Measurements from ENCODE around the gene CORO1A.
"Not testable (repeated sequence)": the region's sequence is repeated elsewhere in the genome, so short reads cannot be mapped to it uniquely, and the experiment has no call there.

The CORO1A gene

DNA sequence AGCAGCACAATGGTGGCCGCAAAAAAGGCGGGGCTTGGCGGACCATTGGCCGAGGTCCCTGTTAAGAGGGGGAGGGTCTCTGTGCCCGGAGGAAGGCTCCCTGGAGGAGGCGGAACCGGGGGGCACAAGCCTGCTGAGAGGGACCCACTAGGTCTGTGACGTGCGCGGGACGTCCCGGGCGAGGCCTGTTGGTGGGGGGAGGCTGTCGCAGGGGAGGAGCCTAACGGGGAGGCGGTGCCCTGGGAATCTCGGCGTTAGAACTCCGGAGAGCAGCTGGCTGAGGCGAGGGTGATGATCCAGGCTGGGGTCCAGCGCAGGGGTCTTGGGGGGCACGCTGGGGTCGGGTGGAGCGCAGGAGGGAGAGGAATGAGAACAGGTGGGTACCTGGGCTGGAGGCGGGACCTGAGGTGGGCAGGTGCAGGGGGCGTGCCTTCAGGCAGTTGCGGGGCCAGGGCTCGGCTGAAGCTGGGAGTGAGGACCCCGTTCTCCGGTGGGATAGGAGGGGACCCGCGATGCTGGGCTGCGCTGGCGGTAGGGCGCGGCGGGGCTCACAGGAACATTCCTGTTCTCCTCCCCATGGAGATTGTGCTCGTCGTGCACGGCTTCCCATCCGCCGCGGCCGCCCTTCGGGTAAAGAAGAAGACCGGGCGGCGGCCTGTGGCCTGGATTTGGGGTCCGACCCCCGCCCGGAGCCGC lies 22.3 kb downstream of the CORO1A start:
- DNase-seq (ENCODE audit: low spot score): not testable (repeated sequence)

DNA sequence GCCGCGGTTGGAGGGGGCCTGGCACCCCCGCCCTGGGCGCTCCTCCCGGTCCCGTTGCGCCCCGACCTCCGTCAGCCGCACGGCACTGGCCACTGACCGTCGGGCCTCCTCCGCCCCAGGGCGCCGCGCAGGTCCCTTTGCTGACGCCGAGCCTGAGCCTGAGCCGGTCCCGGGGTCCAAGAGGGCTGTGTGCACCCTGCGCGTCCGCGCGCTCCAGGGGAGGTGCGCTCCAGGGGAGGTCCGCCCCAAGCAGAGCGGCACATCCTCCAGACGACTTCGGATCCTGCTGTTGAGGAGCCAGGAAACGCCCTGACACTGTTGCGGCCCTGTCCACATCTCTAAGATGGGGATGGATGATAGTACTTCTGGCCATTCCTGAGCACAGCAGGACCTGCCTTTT lies 22.9 kb downstream of the CORO1A start:
- not testable (repeated sequence) for DNase-seq (ENCODE audit: low spot score)

DNA sequence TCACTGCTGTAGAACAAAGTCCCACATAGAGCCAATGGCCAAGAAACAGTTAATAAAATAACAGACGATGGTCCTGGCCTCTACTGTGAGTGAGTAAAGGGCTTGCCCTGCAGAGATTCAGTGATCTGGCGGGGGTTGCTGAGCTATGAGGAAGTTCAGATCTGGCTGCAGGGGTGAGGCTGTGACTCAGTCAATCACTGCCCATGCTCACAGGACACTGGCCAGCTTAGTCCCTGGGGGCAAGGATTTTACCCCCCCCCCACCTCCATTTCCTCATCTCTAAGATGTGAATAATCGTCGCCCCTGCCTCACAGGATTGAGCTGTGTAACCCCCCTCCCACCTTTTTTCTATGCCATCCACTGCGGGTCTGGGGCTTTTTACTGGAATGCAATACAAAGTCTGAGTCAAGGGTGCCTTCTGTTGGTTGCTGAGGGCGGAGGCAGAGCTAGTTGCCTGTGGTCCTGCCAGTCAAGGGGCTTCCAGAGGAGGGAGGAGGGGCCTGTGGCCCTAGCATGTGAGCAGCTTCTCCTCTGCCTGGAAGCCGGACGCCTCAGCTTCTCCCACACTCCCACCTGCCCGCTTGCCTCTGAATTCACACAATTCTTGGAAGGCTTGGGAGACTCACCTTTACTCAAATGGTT lies 23.8 kb downstream of the CORO1A start:
- not testable (repeated sequence) for DNase-seq (ENCODE audit: low spot score)

DNA sequence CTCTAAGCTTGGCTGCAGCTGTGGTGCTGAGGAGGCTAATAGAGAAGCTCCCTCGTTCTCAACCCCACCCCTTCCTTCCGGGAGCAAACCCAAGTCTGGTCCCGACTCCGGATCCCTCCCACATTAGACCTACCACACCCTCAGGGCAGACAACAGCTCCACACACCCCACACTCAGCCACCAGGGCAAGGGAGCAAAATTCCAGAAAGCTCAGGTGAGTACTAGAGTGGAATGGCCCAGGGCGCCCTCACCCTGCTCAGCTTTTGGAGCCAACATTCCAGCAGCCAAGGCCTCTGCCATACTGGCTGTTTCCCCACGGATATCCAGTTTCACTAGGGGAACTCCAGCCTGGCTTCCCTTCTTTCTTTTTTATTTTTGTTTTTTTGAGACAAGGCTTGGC lies 25.6 kb downstream of the CORO1A start:
- DNase-seq (ENCODE audit: low spot score): not testable (repeated sequence)

DNA sequence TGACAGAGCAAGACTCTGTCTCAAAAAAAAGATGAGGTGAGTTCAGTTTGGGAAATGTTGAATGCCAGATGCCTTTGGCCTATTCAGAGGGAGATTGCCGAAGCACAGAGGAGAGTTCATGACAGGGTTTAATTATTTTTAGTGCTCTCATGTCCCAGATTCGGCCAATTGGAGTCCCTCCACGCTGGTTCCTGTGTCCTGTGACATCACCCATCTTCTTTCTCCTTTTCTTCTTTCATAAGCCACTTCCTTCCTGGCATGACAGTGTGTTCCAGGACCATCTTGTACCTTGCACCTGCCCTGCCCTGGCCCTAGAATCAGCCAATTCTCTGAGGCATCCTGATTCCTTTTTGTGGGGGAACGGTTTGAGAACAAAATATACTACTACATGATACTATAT lies 28.0 kb downstream of the CORO1A start:
- DNase-seq (ENCODE audit: low spot score): not testable (repeated sequence)

DNA sequence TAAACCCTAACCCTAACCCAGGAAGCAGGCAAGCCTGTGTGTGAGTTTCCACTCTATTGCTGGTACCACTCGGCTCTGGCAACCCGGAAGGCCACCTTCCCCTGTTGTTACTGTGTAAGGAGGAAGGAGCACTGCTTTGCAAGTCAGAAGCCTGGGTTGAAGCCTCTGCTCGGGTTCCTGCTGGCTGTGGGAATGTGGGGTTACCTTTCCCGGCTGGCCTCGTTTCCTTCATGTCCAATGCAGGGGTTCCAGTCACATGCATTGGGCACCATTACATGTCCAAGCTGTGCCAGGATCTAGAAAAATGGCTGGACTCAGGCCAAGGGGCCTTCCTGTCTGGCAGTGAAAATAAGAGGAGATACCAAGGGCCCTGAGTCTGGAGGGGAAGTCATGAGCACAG lies 33.7 kb downstream of the CORO1A start:
- not testable (repeated sequence) for DNase-seq (ENCODE audit: low spot score)
